Erythroblast (primary cell): ENCODE results near the gene FARP1.

Experiments
- GATA1 ChIP-seq: IDR thresholded peaks from 2 replicates; pipeline ENCODE4 v1.6.1; 2011; ENCODE audit warnings: low read depth, mild to moderate bottlenecking, control low read depth, low read length, moderate library complexity
- POLR2A ChIP-seq: IDR thresholded peaks from 2 replicates; pipeline ENCODE4 v1.6.1; 2011; ENCODE audit warnings: mild to moderate bottlenecking, low read length

DNA sequence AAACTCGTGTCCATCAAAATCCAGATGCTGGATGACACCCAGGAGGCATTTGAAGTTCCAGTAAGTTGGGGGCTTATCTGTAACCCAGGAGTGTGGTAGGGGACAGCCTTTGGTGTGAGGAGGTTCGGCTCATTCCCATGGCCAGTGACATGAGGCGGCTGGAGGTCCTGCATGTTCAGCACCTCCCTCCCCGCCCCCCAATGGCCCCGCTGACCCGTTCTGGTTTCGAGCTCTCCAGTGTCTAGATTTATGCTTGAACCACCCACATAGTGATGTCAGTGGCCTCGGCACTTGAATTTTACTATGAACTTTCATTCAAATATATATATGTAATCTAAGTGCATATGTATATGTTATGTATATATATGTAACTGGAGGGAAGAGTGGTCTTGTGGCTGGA, 70.5 kb downstream of the FARP1 start:
- TF ChIP-seq POLR2A (no peak), GATA1 (no peak)
